K562 (cell line): ENCODE results near the gene LYST. TPM values are rescaled to one million over a fixed set of nuclear protein-coding genes. Genes with fewer than 3 reads are reported as not detected.

Experiments
- ATF3 ChIP-seq, 2 experiments: fragments of 450-650 bp in 1 of 2; sonication (generic) in 1 of 2; formaldehyde crosslinking in 1 of 2; IDR thresholded peaks in 1 of 2; conservative IDR thresholded peaks in 1 of 2; 2 replicates each; pipeline versions ENCODE4 v1.6.1 to v1.8.1; 2016 to 2023; ENCODE audit warnings: mild to moderate bottlenecking in 2 of 2, moderate library complexity in 2 of 2, inconsistent platforms in 1 of 2, missing genetic modification reagents in 1 of 2
- EGR1 ChIP-seq: fragments of 450-650 bp; conservative IDR thresholded peaks from 2 replicates; pipeline ENCODE4 v1.6.1; 2017; ENCODE audit warnings: mild to moderate bottlenecking
- ETV6 ChIP-seq, 3 experiments: fragments of 150-350 bp in 1 of 3; sonication (generic) in 1 of 3; formaldehyde crosslinking in 1 of 3; IDR thresholded peaks; 2 replicates each; pipeline versions ENCODE4 v1.6.1 to v1.8.0; 2014 to 2022; ENCODE audit warnings: borderline replicate concordance in 2 of 3, low read depth in 2 of 3, antibody characterized with exemption in 1 of 3, low read length in 1 of 3, mild to moderate bottlenecking in 1 of 3, missing genetic modification reagents in 1 of 3
- HMBOX1 ChIP-seq: sonication (generic); IDR thresholded peaks from 2 replicates; pipeline ENCODE4 v1.6.1; 2016
- HNRNPLL ChIP-seq: fragments of 200-400 bp; formaldehyde crosslinking; IDR thresholded peaks from 2 replicates; pipeline ENCODE4 v1.6.1; 2017; ENCODE audit warnings: low read length, low read depth, mild to moderate bottlenecking; ENCODE audit not compliant: poor library complexity, severe bottlenecking
- JUN ChIP-seq, 2 experiments: sonication (generic) in 1 of 2; formaldehyde crosslinking in 1 of 2; IDR thresholded peaks; 2 replicates each; pipeline versions ENCODE4 v1.6.1 to v1.8.0; 2012 to 2022; ENCODE audit warnings: borderline replicate concordance in 2 of 2, mild to moderate bottlenecking in 2 of 2, improper control_type of control experiment in 1 of 2, low read depth in 1 of 2, low read length in 1 of 2, missing genetic modification reagents in 1 of 2
- MAFF ChIP-seq: IDR thresholded peaks from 2 replicates; pipeline ENCODE4 v1.6.1; 2012; ENCODE audit warnings: low read length, improper control_type of control experiment
- NCOA6 ChIP-seq: fragments of 450-650 bp; IDR thresholded peaks from 2 replicates; pipeline ENCODE4 v1.6.1; 2017; ENCODE audit warnings: mild to moderate bottlenecking
- SOX6 ChIP-seq: fragments of 450-650 bp; IDR thresholded peaks from 2 replicates; pipeline ENCODE4 v1.6.1; 2014; ENCODE audit warnings: mild to moderate bottlenecking
- STAT5B ChIP-seq: fragments of 250-450 bp; sonication (Bioruptor Pico); IDR thresholded peaks from 2 replicates; pipeline ENCODE4 v1.8.0; 2021; ENCODE audit warnings: mild to moderate bottlenecking, inconsistent platforms
- TFAP4 ChIP-seq: sonication (generic); formaldehyde crosslinking; IDR thresholded peaks from 2 replicates; pipeline ENCODE4 v1.8.0; 2022; ENCODE audit warnings: missing genetic modification reagents, mild to moderate bottlenecking, moderate library complexity, borderline replicate concordance
- THAP7 ChIP-seq: fragments of 250-450 bp; sonication (Bioruptor Pico); IDR thresholded peaks from 2 replicates; pipeline ENCODE4 v1.5.0; 2021
- polyA plus RNA-seq, 8 experiments: library from polyadenylated mRNA; depleted of rRNA in 4 of 8; stranded (reverse) in 5 of 8; unstranded in 3 of 8; fragments of >200 nt; fragmentation: Nextera tagmentation in 2 of 8; fragmentation: Illumina TruSeq in 1 of 8; extraction: Ambion mirVana in 2 of 8; extraction: Trizol in 1 of 8; gene quantifications; 2 replicates each; pipeline versions ENCODE4 v1.2.1 to v1.2.3, GENCODE V29; 2011 to 2014; ENCODE audit warnings: inconsistent platforms in 1 of 8, missing spikeins in 1 of 8
- total RNA-seq, 7 experiments: library from RNA; depleted of rRNA in 6 of 7; stranded (reverse); fragments of >200 nt in 6 of 7; fragmentation: Illumina TruSeq in 2 of 7; extraction: Trizol in 2 of 7; gene quantifications; 2 replicates each; pipeline versions ENCODE4 v1.2.1 to v1.2.3, GENCODE V29; 2011 to 2021; ENCODE audit warnings: low replicate concordance in 1 of 7

The LYST gene
- total and polyA plus RNA-seq, 9 of the 15 experiments (the other 6 are each of a cell fraction or from before 2014, with no cell fraction given), result 0.73 to 2.4 (median 1.4) TPM

GRCh38 chr1:235642011-235642942 is 224.4 kb downstream of the LYST start (continued):
- TF ChIP-seq THAP7 (CRISPR knock-in tag) (no peak), SOX6 (no peak), STAT5B (CRISPR knock-in tag) (no peak), TFAP4 (CRISPR knock-in tag) (no peak), HMBOX1 (no peak), EGR1 (peak; percentile 63), ATF3 (IDR thresholded peaks at IDR 0.05) (peak; percentile 83), ATF3 (CRISPR knock-in tag; conservative IDR thresholded peaks at IDR 0.05) (no peak), JUN (IDR thresholded peaks at IDR 0.05; ENCODE audit: borderline replicate concordance, low read depth, low read length) (peak; percentile 46; the same call in 1 of the 2 replicates), JUN (CRISPR knock-in tag; IDR thresholded peaks at IDR 0.05; ENCODE audit: borderline replicate concordance) (no peak), NCOA6 (0 out of 2 replicates have a peak, but pooled peaks have one; percentile 15), HNRNPLL (peak; percentile 36), ETV6 (IDR thresholded peaks at IDR 0.05; ENCODE audit: borderline replicate concordance in 1 of 2, low read depth in 2 of 2, low read length in 1 of 2) (no peak), ETV6 (CRISPR knock-in tag; IDR thresholded peaks at IDR 0.05; ENCODE audit: borderline replicate concordance) (no peak), MAFF (no peak)
